Fibroblast of pulmonary artery (primary cell): ENCODE data around the gene NDUFS1.

Experiments
- DNase-seq: peaks from one replicate; pipeline ENCODE4 v3.0.0-alpha.2; 2010; ENCODE audit warnings: low read depth
- H3K4me3 ChIP-seq: replicated peaks from 2 replicates; pipeline ENCODE4 v1.5.1; 2011; ENCODE audit warnings: low read depth, mild to moderate bottlenecking, control low read depth, low read length, moderate library complexity
- CTCF ChIP-seq: IDR thresholded peaks from 2 replicates; pipeline ENCODE4 v1.5.1; 2011; ENCODE audit warnings: mild to moderate bottlenecking, control low read depth, low read length, inconsistent platforms; ENCODE audit errors: missing control alignments

Gene NDUFS1

DNA sequence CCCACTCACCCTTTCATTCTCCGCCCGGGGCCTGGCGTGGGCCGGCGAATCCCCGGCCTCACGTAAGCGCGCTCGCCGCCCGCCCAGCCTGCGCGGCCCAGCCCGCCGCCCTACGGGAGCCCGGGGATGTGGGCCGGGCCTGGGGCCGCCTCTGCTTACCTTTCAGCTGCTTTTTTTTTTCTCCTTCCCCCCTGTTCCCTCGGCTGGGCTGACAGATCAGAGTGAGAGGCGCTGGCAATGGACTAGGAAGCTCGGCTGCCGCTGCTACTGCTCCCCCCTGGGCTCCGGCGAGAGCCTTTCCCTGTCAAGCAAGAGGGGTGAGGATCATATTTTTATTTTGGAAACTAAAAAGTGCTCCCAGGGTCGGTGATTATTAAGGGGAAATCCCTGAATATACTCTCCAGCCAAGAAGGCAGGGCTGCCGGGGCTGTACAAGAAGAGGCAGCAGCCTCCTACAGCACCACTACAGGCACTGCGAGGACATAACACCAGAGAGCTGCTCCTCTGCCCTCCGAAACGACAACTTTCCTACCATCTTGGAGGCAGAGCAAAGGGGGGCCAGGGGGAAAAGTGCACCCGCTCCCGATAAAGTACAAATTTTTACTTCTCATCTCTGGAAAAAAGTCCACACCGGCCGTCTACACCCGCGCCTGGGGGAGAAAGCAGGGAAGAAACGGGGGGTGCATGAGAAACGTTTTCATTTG, 73.3 kb downstream of the NDUFS1 start, which contains the start of gene INO80D:
Gene INO80D, minus strand, starts transcription at position 433 of the 704 bp plus-strand sequence. CDS start 23,158 bp downstream, outside the sequence.
- DNase-seq = peak; percentile 89
- H3K4me3 ChIP-seq = peak within 1 kb of the TSS; percentile 69
- peak; percentile 57 for TF ChIP-seq CTCF

- peak overlapping the region; percentile 69 for H3K4me3 ChIP-seq
- TF ChIP-seq CTCF = no peak
- DNase-seq = no peak
These were observed 74.1 kb downstream of the NDUFS1 start for GRCh38 chr2:206084870-206085741.

- DNase-seq = peak; percentile 77
- H3K4me3 ChIP-seq = peak overlapping the region; percentile 69
- no peak for TF ChIP-seq CTCF
These were observed 74.8 kb downstream of the NDUFS1 start for GRCh38 chr2:206084439-206084869.

- DNase-seq = no peak
- H3K4me3 ChIP-seq = peak overlapping the region; percentile 69
- no peak for TF ChIP-seq CTCF
These were observed 75.4 kb downstream of the NDUFS1 start for GRCh38 chr2:206083602-206084438.

DNA sequence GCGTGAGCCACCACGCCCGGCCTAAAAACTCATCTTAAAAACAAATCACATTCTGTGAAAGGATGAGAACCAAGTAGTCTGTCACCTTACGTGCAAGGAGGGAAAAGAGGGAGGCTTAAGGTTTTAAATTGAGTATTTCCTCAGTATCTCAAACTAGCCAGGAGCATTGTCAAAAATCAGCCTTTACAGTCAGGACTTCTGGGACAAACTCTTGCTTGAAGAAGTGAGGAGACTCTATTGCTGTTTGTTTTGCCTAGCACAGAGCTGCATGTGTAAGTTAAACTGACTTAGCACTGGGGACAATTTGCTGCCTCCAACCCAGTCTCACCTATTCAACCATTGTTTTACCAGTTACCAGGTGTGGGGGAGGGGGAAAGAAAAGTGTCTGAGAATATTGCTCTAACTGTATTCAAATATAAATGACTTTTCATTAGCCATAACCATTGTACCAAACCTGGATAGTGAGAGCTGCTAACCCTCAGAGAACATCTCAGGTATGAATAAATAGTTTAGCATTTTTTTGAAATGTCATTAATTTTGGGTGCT, 76.9 kb downstream of the NDUFS1 start:
- TF ChIP-seq CTCF = no peak
- H3K4me3 ChIP-seq = no peak overlapping the region
- DNase-seq = no peak

- no peak for TF ChIP-seq CTCF
These were observed 78.3 kb downstream of the NDUFS1 start for GRCh38 chr2:206080927-206081326.

More at GRCh38 chr2:206080927-206081326, 78.3 kb downstream of the NDUFS1 start:
- DNase-seq = no peak
- H3K4me3 ChIP-seq = no peak overlapping the region
